CD4-positive, alpha-beta T cell treated with Interleukin-12 subunit alpha and Interleukin-12 subunit beta, for 1 hour (primary cell): ENCODE data around the gene IL17RA.
A peak's percentile ranks its signal among the peaks of the same experiment; 100 is the strongest.

Experiments used
- DNase-seq: peaks from one replicate; pipeline ENCODE4 v3.0.0-alpha.2; 2020

IL17RA gene

DNA sequence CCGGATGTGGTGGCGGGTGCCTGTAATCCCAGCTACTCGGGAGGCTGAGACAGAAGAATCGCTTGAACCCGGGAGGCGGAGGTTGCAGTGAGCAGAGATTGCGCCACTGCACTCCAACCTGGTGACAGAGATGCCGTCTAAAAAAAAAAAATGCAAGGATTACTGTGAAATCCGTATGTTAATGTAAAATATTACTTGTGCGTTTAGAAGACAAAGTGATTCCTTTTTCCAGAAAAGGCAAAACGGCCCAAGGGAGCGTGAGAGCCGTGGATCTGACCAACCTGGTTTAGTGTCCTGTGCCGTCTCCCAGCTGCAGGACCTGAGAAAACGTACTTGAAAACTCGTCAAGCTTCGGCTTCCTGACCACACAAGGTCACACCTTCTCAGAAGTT, 73.4 kb downstream of the IL17RA start:
- DNase-seq = no peak

DNA sequence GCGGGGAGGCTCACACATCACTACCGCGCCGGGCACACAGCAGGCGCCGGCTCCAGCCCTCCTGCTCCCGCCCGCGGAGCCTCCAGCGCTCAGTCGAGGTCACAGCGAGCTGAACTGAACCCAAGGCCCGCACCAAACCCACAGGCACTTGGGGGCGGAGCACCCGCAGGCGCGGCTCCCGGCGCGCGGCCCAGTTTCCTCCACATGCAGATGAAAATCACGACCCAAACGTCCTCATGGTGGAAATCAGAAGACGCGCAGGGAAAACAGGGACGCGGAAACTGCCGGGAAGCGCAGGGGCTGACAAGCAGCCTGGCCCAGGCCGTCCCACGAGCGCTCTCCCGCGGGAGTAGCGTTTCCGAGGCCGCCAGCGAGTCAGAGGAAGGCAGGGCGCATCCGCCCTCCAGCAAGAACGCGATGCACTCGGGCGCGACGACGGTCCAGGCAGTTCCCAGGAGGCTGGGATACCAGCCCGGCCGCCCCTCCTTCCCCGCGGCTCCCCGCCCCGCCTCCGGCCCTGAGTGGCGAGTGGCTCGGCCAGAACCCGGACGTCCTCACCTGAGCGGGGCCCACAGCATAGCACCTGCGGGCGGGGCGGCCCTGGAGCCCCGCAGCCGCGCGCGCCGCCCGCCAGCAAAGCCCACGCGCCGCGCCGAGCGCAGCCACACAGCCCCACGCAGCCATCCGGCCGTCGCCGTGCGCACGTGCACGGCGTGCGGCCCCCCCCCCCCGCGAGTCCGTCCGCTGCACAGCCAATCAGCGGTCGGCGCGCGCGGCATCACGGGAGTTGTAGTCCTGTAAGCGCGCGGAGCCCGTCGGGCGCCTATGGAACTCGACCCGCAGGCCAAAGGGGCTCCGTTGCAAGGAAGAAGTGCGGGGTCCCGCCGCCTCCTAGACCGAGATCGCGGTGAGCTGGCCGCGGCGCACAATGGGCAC, 74.0 kb downstream of the IL17RA start, which contains the start of gene HDHD5:
HDHD5 (minus strand) TSS at position 710 of the 936 bp plus-strand sequence; CDS start at position 684, 26 bp downstream.
- DNase-seq = peak; percentile 90

DNA sequence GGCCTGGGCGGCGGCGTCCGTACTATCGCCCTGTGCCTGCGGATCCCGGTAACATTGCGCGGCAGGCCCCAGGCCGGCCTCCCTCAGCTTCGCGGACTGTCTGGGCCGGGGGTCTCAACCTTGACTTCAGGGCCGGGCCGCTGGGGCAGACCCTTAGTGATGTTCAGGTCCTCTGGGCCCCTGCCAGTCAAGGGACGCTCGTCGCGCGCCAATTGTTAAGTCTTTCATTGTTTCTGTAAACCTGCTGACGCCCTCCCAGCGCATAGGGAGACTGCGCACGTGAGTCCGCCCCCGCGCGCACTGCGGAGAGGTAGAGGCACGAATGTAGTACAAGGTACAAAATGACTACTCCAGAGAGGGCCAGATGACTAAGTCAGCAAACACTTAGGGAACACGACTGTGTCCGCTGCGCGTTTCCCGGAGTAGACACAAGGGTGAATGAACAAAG, 74.7 kb downstream of the IL17RA start:
- DNase-seq = peak; percentile 23

DNA sequence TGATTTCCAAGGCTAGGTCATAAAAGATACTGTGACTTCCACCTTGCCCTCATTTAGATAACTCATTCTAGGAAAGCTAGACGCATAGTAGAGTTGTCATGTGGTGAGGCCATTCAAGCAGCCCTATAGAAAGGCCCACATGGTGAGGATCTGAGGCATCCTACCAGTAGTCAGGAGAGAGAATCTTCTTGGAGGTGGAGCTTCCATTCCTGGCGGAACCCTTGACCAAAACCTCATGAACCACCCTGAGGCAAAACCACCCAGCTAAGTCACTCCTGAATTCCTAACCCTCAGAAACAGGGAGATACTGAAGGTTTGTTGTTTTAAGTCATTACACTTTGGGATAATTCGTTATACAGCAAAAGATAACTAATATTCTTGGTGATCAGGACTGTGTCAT, 77.2 kb downstream of the IL17RA start:
- no peak for DNase-seq

DNA sequence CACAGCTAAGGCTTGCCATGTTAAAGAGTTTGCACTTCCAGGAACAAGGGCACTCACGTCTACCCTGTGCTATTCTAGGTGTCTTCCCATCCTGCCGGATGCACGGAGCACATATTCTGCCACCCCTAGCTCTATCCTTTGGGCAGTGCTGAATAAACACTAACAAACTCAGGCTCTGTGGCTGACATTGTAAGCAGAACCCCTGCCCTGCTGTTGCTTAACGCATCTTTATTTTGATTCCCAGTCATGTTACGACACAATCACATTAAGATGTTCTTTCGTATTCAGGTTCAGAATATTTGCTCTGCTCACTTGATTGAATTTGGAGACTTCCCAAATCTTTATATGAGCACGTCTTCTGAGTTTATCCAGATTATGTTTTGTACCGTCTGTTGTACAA, 77.9 kb downstream of the IL17RA start:
- no peak for DNase-seq

DNA sequence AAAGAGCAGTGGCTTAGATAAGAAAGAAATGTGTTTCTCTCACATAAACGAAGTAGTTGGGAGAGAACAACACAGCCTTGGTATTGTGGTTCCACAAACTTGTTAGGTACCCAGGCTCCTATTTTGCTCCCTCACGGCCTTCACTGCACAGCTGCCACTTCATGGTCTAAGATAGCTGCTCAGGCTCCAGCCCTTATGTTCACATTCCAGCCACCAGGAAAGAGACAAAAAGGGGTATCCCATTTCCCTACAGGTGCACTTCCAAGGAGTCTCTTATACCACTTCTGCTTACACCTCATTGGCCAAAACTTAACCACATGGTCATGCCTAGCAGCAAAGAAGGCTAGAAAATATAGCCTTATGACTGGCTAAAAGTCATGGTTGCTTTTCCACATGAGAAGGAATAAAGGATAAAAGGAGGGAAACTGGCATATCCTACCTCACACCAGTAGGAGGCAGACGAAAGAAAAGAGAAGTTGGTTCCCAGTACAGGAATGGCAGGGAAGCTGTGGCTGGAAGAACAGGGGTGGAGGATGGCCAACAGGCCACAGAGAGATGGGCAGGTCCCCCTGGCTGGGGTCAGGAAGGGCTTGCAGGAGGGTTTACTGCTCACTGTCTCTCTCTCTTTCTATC, 79.7 kb downstream of the IL17RA start:
- no peak for DNase-seq
